ENCODE measurements around the gene EGFR.

The EGFR gene

GRCh38 chr7:55101359-55101758, 82.5 kb downstream of the EGFR start:
- DNase-seq (ENCODE audit: low read depth) = no peak

- DNase-seq (ENCODE audit: low read depth) = no peak
Measured at GRCh38 chr7:55104123-55104522, 85.3 kb downstream of the EGFR start.

- no peak for DNase-seq (ENCODE audit: low read depth)
Measured at GRCh38 chr7:55104712-55105433, 86.1 kb downstream of the EGFR start.

- no peak for DNase-seq (ENCODE audit: low read depth)
Measured at GRCh38 chr7:55105952-55106351, 87.1 kb downstream of the EGFR start.

GRCh38 chr7:55107946-55108345, 89.1 kb downstream of the EGFR start:
- DNase-seq (ENCODE audit: low read depth) = no peak

- DNase-seq (ENCODE audit: low read depth) = no peak
Measured at GRCh38 chr7:55108401-55108800, 89.6 kb downstream of the EGFR start.

- DNase-seq (ENCODE audit: low read depth) = no peak
Measured at GRCh38 chr7:55108818-55109217, 90.0 kb downstream of the EGFR start.

GRCh38 chr7:55109404-55110167, 90.8 kb downstream of the EGFR start:
- no peak for DNase-seq (ENCODE audit: low read depth)

- no peak for DNase-seq (ENCODE audit: low read depth)
Measured at GRCh38 chr7:55110282-55110992, 91.6 kb downstream of the EGFR start.

GRCh38 chr7:55110993-55111361, 92.2 kb downstream of the EGFR start:
- no peak for DNase-seq (ENCODE audit: low read depth)

GRCh38 chr7:55112056-55112455, 93.2 kb downstream of the EGFR start:
- no peak for DNase-seq (ENCODE audit: low read depth)

GRCh38 chr7:55113760-55114540, 95.1 kb downstream of the EGFR start:
- DNase-seq (ENCODE audit: low read depth) = no peak

GRCh38 chr7:55117286-55117685, 98.5 kb downstream of the EGFR start:
- DNase-seq (ENCODE audit: low read depth) = no peak

GRCh38 chr7:55118426-55118825, 99.6 kb downstream of the EGFR start:
- DNase-seq (ENCODE audit: low read depth) = no peak

- no peak for DNase-seq (ENCODE audit: low read depth)
Measured at GRCh38 chr7:55119571-55119970, 100.8 kb downstream of the EGFR start.

GRCh38 chr7:55120074-55120473, 101.3 kb downstream of the EGFR start:
- DNase-seq (ENCODE audit: low read depth) = no peak

- no peak for DNase-seq (ENCODE audit: low read depth)
Measured at GRCh38 chr7:55120501-55121198, 101.8 kb downstream of the EGFR start.

- DNase-seq (ENCODE audit: low read depth) = no peak
Measured at GRCh38 chr7:55121249-55121648, 102.4 kb downstream of the EGFR start.

- no peak for DNase-seq (ENCODE audit: low read depth)
Measured at GRCh38 chr7:55122263-55122662, 103.4 kb downstream of the EGFR start.

GRCh38 chr7:55124989-55125875, 106.4 kb downstream of the EGFR start:
- no peak for DNase-seq (ENCODE audit: low read depth)

- DNase-seq (ENCODE audit: low read depth) = no peak
Measured at GRCh38 chr7:55127135-55127551, 108.3 kb downstream of the EGFR start.
